Measurements from ENCODE around the gene PLAC1. TPM values are rescaled to one million over a fixed set of nuclear protein-coding genes. Genes with fewer than 3 reads are reported as not detected.

Gene PLAC1
- total and polyA plus RNA-seq, 2 of the 13 experiments (the other 11 are each of a cell fraction or from before 2014, with no cell fraction given): 0.40 to 2.7 TPM

DNA sequence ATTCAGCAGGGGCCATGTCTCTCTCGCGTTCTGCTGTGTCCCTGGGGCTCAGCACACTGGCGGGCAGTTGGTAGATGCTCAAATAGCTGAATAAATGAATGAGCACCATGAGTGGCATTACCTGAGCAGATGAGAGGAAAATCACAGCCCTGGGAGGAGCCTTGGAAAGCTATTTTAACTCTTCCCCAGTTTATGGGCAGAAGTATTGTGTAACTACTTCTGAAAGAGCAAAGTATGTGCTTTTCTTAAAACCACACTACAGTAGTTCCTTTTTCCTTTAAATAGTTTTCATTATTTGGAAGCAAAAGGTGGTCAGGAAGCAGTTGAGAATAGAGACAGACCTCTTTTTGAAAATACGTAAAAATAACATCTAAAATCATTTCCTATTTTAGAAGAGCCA lies 3.0 kb upstream of the PLAC1 start (continued):
- TF ChIP-seq, protein P1, sequence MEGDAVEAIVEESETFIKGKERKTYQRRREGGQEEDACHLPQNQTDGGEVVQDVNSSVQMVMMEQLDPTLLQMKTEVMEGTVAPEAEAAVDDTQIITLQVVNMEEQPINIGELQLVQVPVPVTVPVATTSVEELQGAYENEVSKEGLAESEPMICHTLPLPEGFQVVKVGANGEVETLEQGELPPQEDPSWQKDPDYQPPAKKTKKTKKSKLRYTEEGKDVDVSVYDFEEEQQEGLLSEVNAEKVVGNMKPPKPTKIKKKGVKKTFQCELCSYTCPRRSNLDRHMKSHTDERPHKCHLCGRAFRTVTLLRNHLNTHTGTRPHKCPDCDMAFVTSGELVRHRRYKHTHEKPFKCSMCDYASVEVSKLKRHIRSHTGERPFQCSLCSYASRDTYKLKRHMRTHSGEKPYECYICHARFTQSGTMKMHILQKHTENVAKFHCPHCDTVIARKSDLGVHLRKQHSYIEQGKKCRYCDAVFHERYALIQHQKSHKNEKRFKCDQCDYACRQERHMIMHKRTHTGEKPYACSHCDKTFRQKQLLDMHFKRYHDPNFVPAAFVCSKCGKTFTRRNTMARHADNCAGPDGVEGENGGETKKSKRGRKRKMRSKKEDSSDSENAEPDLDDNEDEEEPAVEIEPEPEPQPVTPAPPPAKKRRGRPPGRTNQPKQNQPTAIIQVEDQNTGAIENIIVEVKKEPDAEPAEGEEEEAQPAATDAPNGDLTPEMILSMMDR (CRISPR knock-in tag; IDR thresholded peaks at IDR 0.05): no peak
- TF ChIP-seq SOX5 (CRISPR knock-in tag; IDR thresholded peaks at IDR 0.05; ENCODE audit: borderline replicate concordance): no peak
- no peak for TF ChIP-seq TCF7 (IDR thresholded peaks at IDR 0.05; ENCODE audit: low read depth)
- TF ChIP-seq TSC22D2 (CRISPR knock-in tag; IDR thresholded peaks at IDR 0.05; ENCODE audit: borderline replicate concordance): no peak
- no peak for TF ChIP-seq SALL2 (CRISPR knock-in tag; IDR thresholded peaks at IDR 0.05)
- no peak for TF ChIP-seq KLF11 (CRISPR knock-in tag; IDR thresholded peaks at IDR 0.05)

DNA sequence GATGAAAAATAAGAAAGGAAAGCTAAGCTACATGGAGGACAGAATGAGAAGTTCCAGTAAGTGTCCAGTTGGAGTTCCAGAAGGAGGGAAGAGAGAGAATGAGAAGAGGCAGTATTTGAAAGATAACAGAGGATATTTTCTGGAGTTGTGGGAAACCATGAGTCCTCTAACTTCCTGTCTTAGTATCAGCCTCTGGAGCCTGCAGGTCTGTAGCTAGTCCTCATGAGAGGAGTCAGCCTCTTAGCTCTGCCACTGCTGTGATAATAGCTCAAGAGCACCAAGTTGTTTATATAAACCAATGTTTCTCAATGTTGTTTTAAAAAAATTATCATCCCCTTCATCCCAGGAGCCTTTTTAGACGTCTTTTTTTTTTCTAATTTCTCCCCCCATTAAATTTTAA lies 2.4 kb upstream of the PLAC1 start:
- ChIA-PET POLR2A (no interaction called here), CTCF (ENCODE audit: low intra/inter-chr PET ratio, low total read pairs) (no interaction called here)
- intact Hi-C loops (cut with micrococcal nuclease; ENCODE audit: unreplicated experiment): no loop called here
- Histone ChIP-seq H3K27me3 (ENCODE audit: control insufficient read depth in 1 of 2, insufficient read depth in 2 of 2, low read length in 2 of 2) (no peaks in the 10 kb centered on the region), H2AFZ (ENCODE audit: low read length) (no peak overlapping the region), H4K20me1 (ENCODE audit: insufficient read depth, low read length) (no peaks in the 10 kb centered on the region), H3K9me3 (ENCODE audit: low read length) (no peaks in the 10 kb centered on the region), H3K9ac (ENCODE audit: insufficient read depth, low read depth, low read length) (no peak overlapping the region), H3K4me2 (ENCODE audit: low read depth, low read length) (no peak overlapping the region), H3K4me3 (replicated peaks in 1 of 3; ENCODE audit: insufficient read depth in 1 of 3, low read depth in 2 of 3, low read length in 3 of 3) (no peak overlapping the region), H3K27ac (ENCODE audit: extremely low read length, insufficient read depth, low read length) (no peak overlapping the region), H3K36me3 (replicated peaks in 1 of 2; ENCODE audit: control insufficient read depth in 1 of 2, insufficient read depth in 2 of 2, low read length in 2 of 2) (no peaks in the 10 kb centered on the region), H3K4me1 (ENCODE audit: insufficient read depth, low read length) (no peaks in the 10 kb centered on the region), H3K79me2 (ENCODE audit: insufficient read depth, low read length) (no peaks in the 10 kb centered on the region)
- TF ChIP-seq SALL2 (CRISPR knock-in tag; IDR thresholded peaks at IDR 0.05) (no peak), ZNF564 (CRISPR knock-in tag; IDR thresholded peaks at IDR 0.05) (no peak), WIZ (CRISPR knock-in tag; IDR thresholded peaks at IDR 0.05) (no peak)
- no peak for ATAC-seq
- 0% methylated on average over 1 of the region's 1 CpG for WGBS (ENCODE audit: low lambda C conversion rate)
- no peak for DNase-seq (ENCODE audit: low spot score)
- FAIRE-seq: no peak
- BruUV-seq (replicated peaks): no TSS peak
- in situ Hi-C loops (cut with HindIII; ENCODE audit: extremely low pct_ligation_motif_present, low pct_unique_long_range_greater_than_20kb): no loop called here

Data from HepG2 (cell line).